ENCODE measurements around the gene COPS4. TPM values are rescaled to one million over a fixed set of nuclear protein-coding genes. Genes with fewer than 3 reads are reported as not detected.
"Not testable (repeated sequence)": the region's sequence is repeated elsewhere in the genome, so short reads cannot be mapped to it uniquely, and the experiment has no call there.

COPS4 gene
- total and polyA plus RNA-seq, 2 of the 8 experiments (the other 6 are each of a cell fraction or from before 2014, with no cell fraction given), result 14.9 to 28.3 TPM

DNA sequence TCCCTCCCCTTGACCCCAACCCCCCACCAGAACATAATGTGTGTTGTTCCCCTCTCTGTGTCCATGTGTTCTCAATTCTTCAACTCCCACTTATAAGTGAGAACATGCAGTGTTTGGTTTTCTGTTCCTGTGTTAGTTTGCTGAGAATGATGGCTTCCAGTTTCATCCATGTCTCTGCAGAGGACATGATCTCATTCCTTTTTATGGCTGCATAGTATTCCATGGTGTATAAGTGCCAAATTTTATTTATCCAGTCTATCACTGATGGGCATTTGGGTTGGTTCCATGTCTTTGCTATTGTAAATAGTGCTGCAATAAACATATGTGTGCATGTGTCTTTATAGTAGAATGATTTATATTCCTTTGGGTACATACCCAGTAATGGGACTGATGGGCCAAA lies 47.5 kb upstream of the COPS4 start:
- H2AK5ac ChIP-seq (ENCODE audit: low read depth, low read length); H3K79me2 ChIP-seq (ENCODE audit: control insufficient read depth in 1 of 2, insufficient read depth in 2 of 2, low read length in 2 of 2); H3K23ac ChIP-seq (ENCODE audit: insufficient read length); FAIRE-seq; DNase-seq (ENCODE audit: low read depth in 1 of 2, low spot score in 2 of 2); H3K79me1 ChIP-seq (ENCODE audit: low read depth, low read length); H3K36me3 ChIP-seq (ENCODE audit: control insufficient read depth in 2 of 4, insufficient read depth in 4 of 4, low read length in 3 of 4); H4K8ac ChIP-seq (ENCODE audit: extremely low read depth, insufficient read depth, low read length); CTCF ChIA-PET (ENCODE audit: partially characterized antibody); H3K9ac ChIP-seq (replicated peaks in 1 of 4; ENCODE audit: extremely low read depth in 1 of 4, low read depth in 3 of 4, low read length in 3 of 4); H4K91ac ChIP-seq (replicated peaks; ENCODE audit: insufficient read length, low read length); H3K14ac ChIP-seq (ENCODE audit: insufficient read length); H3K23me2 ChIP-seq (ENCODE audit: low read depth, low read length); H3K4ac ChIP-seq (replicated peaks; ENCODE audit: insufficient read length, low read depth, low read length); H3K4me2 ChIP-seq (ENCODE audit: insufficient read depth in 1 of 2, low read depth in 2 of 2, low read length in 2 of 2); POLR2A ChIA-PET (ENCODE audit: partially characterized antibody); H3K27me3 ChIP-seq (replicated peaks in 1 of 4; ENCODE audit: control insufficient read depth in 3 of 4, extremely low read depth in 1 of 4, insufficient read depth in 3 of 4, low read length in 3 of 4); H3K56ac ChIP-seq (replicated peaks; ENCODE audit: insufficient read length, low read depth, low read length); H4K5ac ChIP-seq (ENCODE audit: insufficient read length, low read depth, low read length); H3K9me3 ChIP-seq (ENCODE audit: insufficient read depth in 2 of 2, low read depth in 1 of 2, low read length in 1 of 2); H3K4me1 ChIP-seq (replicated peaks in 1 of 4; ENCODE audit: control insufficient read depth in 3 of 4, insufficient read depth in 4 of 4, low read length in 3 of 4); H4K20me1 ChIP-seq (replicated peaks in 1 of 2; ENCODE audit: control insufficient read depth in 1 of 2, insufficient read depth in 2 of 2, low read length in 2 of 2); H2BK5ac ChIP-seq (ENCODE audit: low read depth, low read length); H2BK12ac ChIP-seq (ENCODE audit: low read depth, low read length); H3K27ac ChIP-seq (ENCODE audit: low read depth, low read length); H3K18ac ChIP-seq (ENCODE audit: extremely low read depth, low read length); H2BK15ac ChIP-seq (ENCODE audit: low read length); H2BK120ac ChIP-seq (replicated peaks; ENCODE audit: low read depth, low read length); H2BK20ac ChIP-seq (ENCODE audit: low read length); H3K4me3 ChIP-seq (ENCODE audit: extremely low read depth in 1 of 4, insufficient read depth in 2 of 4, low read depth in 3 of 4, low read length in 4 of 4); H2AFZ ChIP-seq (ENCODE audit: low read length): not testable (repeated sequence)
